ENCODE data around the gene MIER1. TPM values are rescaled to one million over a fixed set of nuclear protein-coding genes. Genes with fewer than 3 reads are reported as not detected.
A peak's percentile ranks its signal among the peaks of the same experiment; 100 is the strongest.

MIER1 gene
- total RNA-seq, 3 donors from 2014 or later = 73.2 to 78.2 (median 77.2) TPM

GRCh38 chr1:67001682-67002425, 77.1 kb downstream of the MIER1 start:
- DNase-seq (no peak), ATAC-seq (peak; percentile 83)
- H3K9me3 ChIP-seq = no peaks in the 10 kb centered on the region
- intact Hi-C loops (cut with DNase I, micrococcal nuclease) = no loop called here
- H3K36me3 ChIP-seq (ENCODE audit: low read depth) = no peaks in the 10 kb centered on the region
- no peak overlapping the region for H3K4me3 ChIP-seq
- no peak for TF ChIP-seq CTCF (IDR thresholded peaks at IDR 0.05)
- H3K4me1 ChIP-seq (ENCODE audit: low read depth) = no peaks in the 10 kb centered on the region

- Histone ChIP-seq H3K4me1 (ENCODE audit: low read depth) (no peaks in the 10 kb centered on the region), H3K36me3 (ENCODE audit: low read depth) (no peaks in the 10 kb centered on the region), H3K9me3 (no peaks in the 10 kb centered on the region), H3K4me3 (no peak overlapping the region)
- ATAC-seq = no peak
- intact Hi-C loops (cut with DNase I, micrococcal nuclease) = no loop called here
- DNase-seq = no peak
- no peak for TF ChIP-seq CTCF (IDR thresholded peaks at IDR 0.05)
These were observed 79.4 kb downstream of the MIER1 start for GRCh38 chr1:67004176-67004575.

- no peak for ATAC-seq
- TF ChIP-seq CTCF (IDR thresholded peaks at IDR 0.05) = no peak
- H3K4me3 ChIP-seq = no peak overlapping the region
- H3K4me1 ChIP-seq (ENCODE audit: low read depth) = no peaks in the 10 kb centered on the region
- H3K9me3 ChIP-seq = no peaks in the 10 kb centered on the region
- no peak for DNase-seq
- no peaks in the 10 kb centered on the region for H3K36me3 ChIP-seq (ENCODE audit: low read depth)
- intact Hi-C loops (cut with DNase I, micrococcal nuclease) = no loop called here
These were observed 80.3 kb downstream of the MIER1 start for GRCh38 chr1:67005068-67005467.

GRCh38 chr1:67009792-67010191, 85.0 kb downstream of the MIER1 start:
- Histone ChIP-seq H3K4me1 (ENCODE audit: low read depth) (no peaks in the 10 kb centered on the region), H3K9me3 (no peaks in the 10 kb centered on the region), H3K4me3 (no peak overlapping the region), H3K36me3 (ENCODE audit: low read depth) (no peaks in the 10 kb centered on the region)
- ATAC-seq (no peak), DNase-seq (no peak)
- no peak for TF ChIP-seq CTCF (IDR thresholded peaks at IDR 0.05)
- intact Hi-C loops (cut with DNase I, micrococcal nuclease) = no loop called here

- no peak for DNase-seq
- intact Hi-C loops (cut with DNase I, micrococcal nuclease) = no loop called here
- peak; percentile 38 for ATAC-seq
- Histone ChIP-seq H3K36me3 (ENCODE audit: low read depth) (no peaks in the 10 kb centered on the region), H3K9me3 (no peaks in the 10 kb centered on the region), H3K4me1 (ENCODE audit: low read depth) (no peaks in the 10 kb centered on the region), H3K4me3 (no peak overlapping the region)
- no peak for TF ChIP-seq CTCF (IDR thresholded peaks at IDR 0.05)
These were observed 88.8 kb downstream of the MIER1 start for GRCh38 chr1:67013573-67013972.

Measured in mucosa of descending colon (tissue), 3 donors.